Lung microvascular endothelial cell (primary cell): ENCODE results near the gene WDPCP. TPM values are rescaled to one million over a fixed set of nuclear protein-coding genes. Genes with fewer than 3 reads are reported as not detected.

Source experiments
- DNase-seq, 2 donors: peaks; one replicate each; pipeline versions ENCODE4 v3.0.0 to v3.0.0-alpha.2; 2010; ENCODE audit warnings: low read depth in 2 of 2
- total RNA-seq: library from RNA; depleted of rRNA; stranded (reverse); fragments of >200 nt; gene quantifications from 2 replicates; pipeline ENCODE4 v1.2.1, GENCODE V29; 2014

Gene WDPCP
- total RNA-seq, 1 donor from 2014 or later: 5.2 TPM

GRCh38 chr2:63545023-63545422 is 43.3 kb downstream of the WDPCP start:
- no peak for DNase-seq

- peak; percentile 36 to 37 for DNase-seq
Measured at GRCh38 chr2:63544017-63544627, 44.2 kb downstream of the WDPCP start.

- DNase-seq: no peak
Measured at GRCh38 chr2:63539416-63540162, 48.7 kb downstream of the WDPCP start.

- DNase-seq: no peak
Measured at GRCh38 chr2:63538390-63538789, 49.9 kb downstream of the WDPCP start.

- no peak for DNase-seq
Measured at GRCh38 chr2:63537306-63537705, 51.0 kb downstream of the WDPCP start.

GRCh38 chr2:63530704-63531279 is 57.5 kb downstream of the WDPCP start:
- DNase-seq: no peak

GRCh38 chr2:63525905-63526304 is 62.4 kb downstream of the WDPCP start:
- DNase-seq: no peak

- DNase-seq: no peak
Measured at GRCh38 chr2:63522950-63523349, 65.3 kb downstream of the WDPCP start.

GRCh38 chr2:63520793-63521192 is 67.5 kb downstream of the WDPCP start:
- DNase-seq: no peak

- no peak for DNase-seq
Measured at GRCh38 chr2:63514781-63515180, 73.5 kb downstream of the WDPCP start.

- no peak for DNase-seq
Measured at GRCh38 chr2:63514237-63514716, 74.0 kb downstream of the WDPCP start.

GRCh38 chr2:63506320-63506719 is 82.0 kb downstream of the WDPCP start:
- DNase-seq: no peak

- DNase-seq: no peak
Measured at GRCh38 chr2:63503818-63504217, 84.5 kb downstream of the WDPCP start.

GRCh38 chr2:63500398-63500797 is 87.9 kb downstream of the WDPCP start:
- DNase-seq: peak in 1 of 2 donors; percentile 9

- DNase-seq: no peak
Measured at GRCh38 chr2:63497576-63497975, 90.7 kb downstream of the WDPCP start.

GRCh38 chr2:63494968-63495367 is 93.3 kb downstream of the WDPCP start:
- DNase-seq: no peak

GRCh38 chr2:63494100-63494499 is 94.2 kb downstream of the WDPCP start:
- no peak for DNase-seq

GRCh38 chr2:63488118-63488713 is 100.1 kb downstream of the WDPCP start:
- DNase-seq: peak; percentile 51 to 57

GRCh38 chr2:63486861-63487290 is 101.4 kb downstream of the WDPCP start:
- DNase-seq: no peak

- no peak for DNase-seq
Measured at GRCh38 chr2:63484901-63485300, 103.4 kb downstream of the WDPCP start.

GRCh38 chr2:63484481-63484880 is 103.8 kb downstream of the WDPCP start:
- no peak for DNase-seq

- DNase-seq: no peak
Measured at GRCh38 chr2:63477686-63478085, 110.6 kb downstream of the WDPCP start.
